HL-60 (cell line): Measurements from ENCODE around the gene WDR45B.

Source experiments
- GABPA ChIP-seq: IDR thresholded peaks from 2 replicates; pipeline ENCODE4 v1.6.1; 2012; ENCODE audit warnings: low read depth
- POLR2AphosphoS5 ChIP-seq: IDR thresholded peaks from 2 replicates; pipeline ENCODE4 v1.6.1; 2012; ENCODE audit warnings: low read depth
- TF ChIP-seq, protein P1 (sequence below): IDR thresholded peaks from one replicate; pipeline ENCODE4 v1.5.1; 2011; ENCODE audit warnings: low read length, control low read depth, inconsistent platforms; ENCODE audit not compliant: insufficient read depth

- TF ChIP-seq, protein P1, sequence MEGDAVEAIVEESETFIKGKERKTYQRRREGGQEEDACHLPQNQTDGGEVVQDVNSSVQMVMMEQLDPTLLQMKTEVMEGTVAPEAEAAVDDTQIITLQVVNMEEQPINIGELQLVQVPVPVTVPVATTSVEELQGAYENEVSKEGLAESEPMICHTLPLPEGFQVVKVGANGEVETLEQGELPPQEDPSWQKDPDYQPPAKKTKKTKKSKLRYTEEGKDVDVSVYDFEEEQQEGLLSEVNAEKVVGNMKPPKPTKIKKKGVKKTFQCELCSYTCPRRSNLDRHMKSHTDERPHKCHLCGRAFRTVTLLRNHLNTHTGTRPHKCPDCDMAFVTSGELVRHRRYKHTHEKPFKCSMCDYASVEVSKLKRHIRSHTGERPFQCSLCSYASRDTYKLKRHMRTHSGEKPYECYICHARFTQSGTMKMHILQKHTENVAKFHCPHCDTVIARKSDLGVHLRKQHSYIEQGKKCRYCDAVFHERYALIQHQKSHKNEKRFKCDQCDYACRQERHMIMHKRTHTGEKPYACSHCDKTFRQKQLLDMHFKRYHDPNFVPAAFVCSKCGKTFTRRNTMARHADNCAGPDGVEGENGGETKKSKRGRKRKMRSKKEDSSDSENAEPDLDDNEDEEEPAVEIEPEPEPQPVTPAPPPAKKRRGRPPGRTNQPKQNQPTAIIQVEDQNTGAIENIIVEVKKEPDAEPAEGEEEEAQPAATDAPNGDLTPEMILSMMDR = no peak
- no peak for TF ChIP-seq GABPA
- no peak for TF ChIP-seq POLR2AphosphoS5
Observed at GRCh38 chr17:82605939-82606600, 42.2 kb downstream of the WDR45B start.
